DMS53 treated with DMSO at 0.1 percent for 48 hours (cell line): Measurements from ENCODE around the gene KTN1.

Source experiments
- DNase-seq: peaks from one replicate; lab custom pipeline; 2025; ENCODE audit not compliant: unreplicated experiment; lab: John Stamatoyannopoulos, UW

The KTN1 gene

GRCh38 chr14:55671641-55672040, 91.6 kb downstream of the KTN1 start:
- DNase-seq: no peak

- DNase-seq: no peak
These were observed 93.0 kb downstream of the KTN1 start for GRCh38 chr14:55673048-55673447.

GRCh38 chr14:55681096-55681495, 101.1 kb downstream of the KTN1 start:
- no peak for DNase-seq

DNA sequence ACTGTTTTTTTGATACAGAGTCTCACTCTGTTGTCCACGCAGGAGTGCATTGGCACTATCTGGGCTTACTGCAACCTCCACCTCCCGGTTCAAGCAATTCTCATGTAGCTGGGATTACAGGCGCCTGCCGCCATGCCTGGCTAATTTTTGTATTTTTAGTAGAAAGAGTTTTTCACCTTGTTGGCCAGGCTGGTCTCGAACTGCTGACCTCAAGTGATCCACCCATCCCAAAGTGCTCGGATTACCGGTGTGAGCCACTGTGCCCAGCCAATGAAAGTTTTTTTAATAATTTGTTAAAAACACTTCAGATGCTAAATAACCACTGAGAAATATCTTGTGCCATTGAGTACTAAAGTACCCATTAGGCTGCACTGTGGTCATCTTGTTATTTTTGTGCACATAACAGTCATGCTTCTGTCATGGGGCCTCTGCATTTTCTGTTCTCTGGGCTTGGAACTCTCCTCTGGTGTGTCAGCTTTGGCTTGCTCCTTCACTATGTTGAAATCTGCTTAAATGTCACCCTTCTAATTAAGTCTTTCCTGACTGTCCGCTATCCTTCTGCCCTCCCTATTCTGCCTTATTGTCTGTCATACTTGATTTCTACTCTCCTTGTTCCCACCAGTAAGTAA, 105.1 kb downstream of the KTN1 start:
- DNase-seq: no peak

- no peak for DNase-seq
These were observed 106.7 kb downstream of the KTN1 start for GRCh38 chr14:55686713-55687112.

GRCh38 chr14:55688566-55688965, 108.6 kb downstream of the KTN1 start:
- DNase-seq: no peak

DNA sequence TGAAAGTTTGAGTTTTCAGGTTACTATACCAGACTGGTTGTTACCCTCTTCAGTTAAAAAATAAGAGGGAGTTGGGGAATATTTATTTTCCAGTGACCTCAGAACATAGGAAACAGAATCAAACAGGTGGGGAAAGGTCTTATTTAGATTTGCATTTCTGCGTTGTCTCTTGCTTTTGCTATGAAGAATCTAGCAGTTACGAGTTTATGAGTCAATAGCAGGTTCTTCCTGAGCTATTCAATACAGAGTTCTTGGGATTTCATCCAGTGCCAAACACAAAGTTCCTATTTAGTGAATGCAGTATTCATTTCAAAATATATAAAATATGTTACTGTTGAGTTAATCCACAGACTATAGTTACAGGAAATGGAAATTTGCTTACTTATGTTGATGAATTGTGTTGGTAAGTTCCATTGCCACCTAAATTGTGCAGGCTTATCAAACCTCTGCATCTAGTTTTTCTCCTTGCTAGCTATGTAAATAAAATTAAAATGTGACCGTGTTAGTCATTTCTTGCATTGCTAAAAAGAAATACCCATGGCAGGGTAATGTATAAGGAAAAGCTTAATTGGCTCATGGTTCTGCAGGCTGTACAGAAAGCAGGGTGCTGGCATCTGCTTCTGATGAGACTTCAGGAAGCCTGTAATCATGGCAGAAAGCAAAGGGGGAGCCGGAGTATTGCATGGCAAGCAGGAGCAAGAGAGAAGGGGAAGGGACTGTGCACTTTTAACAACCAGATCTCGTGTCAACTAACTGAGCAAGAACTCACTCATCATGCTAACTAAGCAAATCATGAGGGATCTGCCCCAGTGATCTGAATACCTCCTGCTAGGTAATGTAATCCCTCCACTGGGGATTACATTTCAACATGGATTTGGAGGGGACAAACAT, 110.2 kb downstream of the KTN1 start:
- no peak for DNase-seq

GRCh38 chr14:55691659-55692058, 111.7 kb downstream of the KTN1 start:
- no peak for DNase-seq

DNA sequence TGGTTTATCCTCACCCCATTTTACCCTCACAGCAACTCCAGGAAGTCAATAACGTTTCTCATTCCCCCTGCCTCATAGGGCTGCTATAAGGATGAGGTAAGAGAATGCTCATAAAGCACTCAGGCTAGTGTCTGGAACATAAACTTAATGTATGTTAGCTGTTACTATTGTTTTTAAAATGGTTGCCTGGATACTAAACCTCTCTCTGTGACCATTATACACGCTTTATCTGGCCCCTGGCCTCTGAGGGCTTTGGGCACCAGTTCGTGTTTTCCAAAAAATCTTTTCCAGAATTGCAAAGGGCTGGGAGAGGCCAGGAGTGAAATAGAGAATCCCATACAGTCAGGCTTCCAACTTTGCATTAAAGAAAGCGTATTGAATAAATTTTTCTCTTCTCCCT, 113.9 kb downstream of the KTN1 start:
- DNase-seq: no peak

DNA sequence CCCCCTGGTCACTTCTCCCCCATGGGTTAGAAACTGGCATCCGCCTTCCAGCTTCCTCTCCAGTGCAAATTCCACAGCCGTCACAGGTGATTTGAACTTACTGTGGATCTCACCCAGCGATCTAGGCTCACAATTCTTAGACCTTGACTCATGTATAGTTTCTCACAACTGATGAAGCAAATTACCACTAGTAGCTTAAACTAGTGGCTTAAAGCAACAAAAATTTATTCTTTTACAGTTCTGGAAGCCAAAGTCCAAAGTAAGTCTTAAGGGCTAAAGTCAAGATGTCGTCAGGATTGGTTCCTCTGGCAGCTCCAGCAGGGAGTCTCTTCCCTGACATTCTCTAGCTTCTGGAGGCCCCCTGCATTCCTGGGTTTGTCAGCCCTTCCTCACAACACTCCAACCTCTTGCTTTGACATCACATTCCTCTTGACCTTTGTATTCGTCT, 117.4 kb downstream of the KTN1 start:
- DNase-seq: no peak

- DNase-seq: no peak
These were observed 118.0 kb downstream of the KTN1 start for GRCh38 chr14:55698051-55698450.

- peak; percentile 10 for DNase-seq
These were observed 119.4 kb downstream of the KTN1 start for GRCh38 chr14:55699131-55700057.

DNA sequence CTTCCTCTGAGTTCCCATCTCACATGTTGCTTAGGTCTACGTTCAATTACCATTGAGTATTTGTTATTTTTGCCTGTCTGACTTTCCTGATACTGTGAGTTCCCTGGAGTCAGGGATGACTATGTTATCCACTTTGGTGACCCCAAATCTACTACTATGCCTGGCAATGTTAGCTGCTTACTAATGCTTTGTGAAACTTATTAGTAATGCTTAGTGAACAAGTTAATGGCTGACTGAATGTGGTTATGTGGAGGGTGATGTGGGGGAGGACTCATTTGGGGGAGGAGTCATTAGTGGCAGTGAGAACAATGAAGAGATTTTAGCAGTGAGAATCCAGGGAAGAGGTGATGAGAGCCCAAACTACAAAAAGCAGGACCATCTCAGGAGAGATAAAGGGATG, 121.6 kb downstream of the KTN1 start:
- no peak for DNase-seq

- DNase-seq: no peak
These were observed 122.5 kb downstream of the KTN1 start for GRCh38 chr14:55702511-55702910.

DNA sequence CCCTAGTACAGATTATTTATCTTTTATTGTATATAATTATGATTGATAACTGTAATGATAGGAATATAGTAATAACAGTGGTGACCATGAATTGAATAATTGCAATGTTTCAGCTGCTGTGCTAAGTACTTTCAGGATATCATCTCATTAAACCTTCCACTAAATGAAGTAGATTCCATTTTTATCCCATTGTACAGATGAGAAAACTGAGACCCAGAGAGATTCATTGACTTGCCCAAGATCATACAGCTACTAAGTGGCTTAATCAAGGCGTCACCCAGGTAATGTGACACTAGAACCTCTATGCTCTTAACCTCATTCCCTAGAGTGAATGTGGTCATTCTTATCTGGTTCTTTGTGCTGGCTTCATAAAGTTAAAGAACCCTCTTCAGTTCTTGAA, 124.6 kb downstream of the KTN1 start:
- no peak for DNase-seq

DNA sequence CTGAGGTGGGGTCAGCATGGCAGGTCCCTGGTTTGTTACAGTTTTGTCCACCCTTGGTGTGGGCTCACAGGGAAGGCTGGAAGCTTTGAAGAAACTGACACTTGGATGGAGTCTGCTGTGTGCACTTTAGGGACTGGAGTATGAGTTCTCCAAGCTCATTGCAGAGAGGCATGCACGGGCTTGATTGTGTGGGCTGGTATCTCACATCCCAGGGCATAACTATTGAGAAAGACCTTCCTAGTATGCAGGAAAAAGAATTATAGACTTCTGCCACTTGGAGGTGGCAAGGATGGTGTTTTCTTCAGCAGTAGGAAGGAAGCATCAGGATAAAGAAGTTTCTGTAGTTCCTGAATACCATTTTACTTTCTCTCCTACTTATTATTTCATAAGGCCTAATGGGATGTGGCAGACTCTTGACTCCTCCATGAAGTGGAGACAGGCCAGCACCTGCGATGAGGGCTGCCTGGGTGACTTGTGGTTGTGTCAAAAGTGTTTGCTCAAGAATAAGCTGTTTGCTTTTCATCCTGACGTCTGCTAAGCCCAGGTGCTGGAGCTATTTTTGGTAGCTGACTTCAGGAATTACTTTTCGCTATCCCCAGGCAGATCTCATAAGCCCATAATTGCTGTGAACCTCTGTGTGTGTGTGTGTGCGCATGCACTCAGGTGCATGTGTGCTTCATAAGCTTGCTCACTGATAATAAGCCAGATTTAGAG, 125.8 kb downstream of the KTN1 start:
- peak; percentile 98 for DNase-seq

DNA sequence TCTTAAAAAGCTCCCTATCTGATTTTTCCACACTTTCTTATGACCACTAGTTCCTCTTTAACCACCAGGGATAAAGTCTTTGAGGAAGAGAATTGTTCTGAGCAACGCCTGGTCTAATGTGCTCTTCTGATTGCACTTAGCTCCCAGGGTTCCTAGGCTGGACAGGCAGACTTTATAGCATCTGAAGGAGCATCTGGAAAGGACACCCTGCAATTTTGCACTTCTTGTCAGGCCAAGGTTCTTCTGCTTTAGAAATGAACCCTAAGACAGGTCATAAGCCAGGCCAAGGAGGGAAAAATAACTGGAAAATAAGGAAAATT, 126.3 kb downstream of the KTN1 start:
- DNase-seq: no peak

GRCh38 chr14:55706893-55707292, 126.9 kb downstream of the KTN1 start:
- DNase-seq: no peak

- DNase-seq: peak; percentile 46
These were observed 127.4 kb downstream of the KTN1 start for GRCh38 chr14:55707365-55707804.

- no peak for DNase-seq
These were observed 130.6 kb downstream of the KTN1 start for GRCh38 chr14:55710506-55711041.
